HG02970 (cell line): Measurements from ENCODE around the gene COL6A2.
"Not testable (repeated sequence)": the region's sequence is repeated elsewhere in the genome, so short reads cannot be mapped to it uniquely, and the experiment has no call there.

Experiments
- ATAC-seq: cut with Tn5 transposase; IDR thresholded peaks from one replicate; pipeline ENCODE4 v1.9.1; 2021; ENCODE audit warnings: mild to moderate bottlenecking, moderate library complexity, moderate number of reproducible peaks; ENCODE audit not compliant: unreplicated experiment, low FRiP score

The COL6A2 gene

DNA sequence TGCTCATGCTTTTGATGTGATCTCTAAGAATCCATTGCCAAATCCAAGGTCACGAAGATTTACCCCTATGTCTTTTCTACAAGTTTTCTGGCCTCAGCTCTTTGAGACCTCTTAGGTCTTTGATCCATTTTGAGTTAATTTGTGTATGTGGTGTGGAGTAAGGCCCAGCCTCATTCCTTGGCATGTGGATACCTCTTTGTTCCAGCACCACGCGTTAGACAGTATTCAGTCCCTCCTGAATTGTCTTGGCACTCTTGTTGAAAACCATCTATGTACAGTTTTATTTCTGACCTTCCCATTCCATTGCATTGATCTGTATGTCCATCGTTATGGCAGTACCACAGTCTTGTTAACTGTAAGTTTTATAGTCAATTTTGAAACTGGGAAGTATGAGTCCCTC lies 65.5 kb downstream of the COL6A2 start:
- ATAC-seq = no peak

DNA sequence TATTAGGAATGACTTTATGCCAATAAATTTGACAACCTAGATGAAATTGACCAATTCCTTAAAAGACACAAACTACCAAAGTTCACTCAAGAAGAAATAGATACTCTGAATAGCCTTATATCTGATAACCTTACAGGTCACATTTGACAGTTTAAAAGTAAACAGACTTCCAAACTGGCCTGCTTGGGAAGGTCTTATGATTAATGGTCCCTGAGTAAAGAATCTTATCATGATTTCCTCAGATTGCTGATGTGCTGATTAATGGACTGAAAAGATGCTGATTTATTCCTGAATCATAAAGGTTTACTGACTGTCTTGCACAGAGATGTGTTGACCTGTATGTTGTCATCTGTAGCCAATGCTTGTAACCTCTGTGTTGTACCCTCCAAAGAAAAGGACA lies 67.2 kb downstream of the COL6A2 start:
- ATAC-seq = no peak

DNA sequence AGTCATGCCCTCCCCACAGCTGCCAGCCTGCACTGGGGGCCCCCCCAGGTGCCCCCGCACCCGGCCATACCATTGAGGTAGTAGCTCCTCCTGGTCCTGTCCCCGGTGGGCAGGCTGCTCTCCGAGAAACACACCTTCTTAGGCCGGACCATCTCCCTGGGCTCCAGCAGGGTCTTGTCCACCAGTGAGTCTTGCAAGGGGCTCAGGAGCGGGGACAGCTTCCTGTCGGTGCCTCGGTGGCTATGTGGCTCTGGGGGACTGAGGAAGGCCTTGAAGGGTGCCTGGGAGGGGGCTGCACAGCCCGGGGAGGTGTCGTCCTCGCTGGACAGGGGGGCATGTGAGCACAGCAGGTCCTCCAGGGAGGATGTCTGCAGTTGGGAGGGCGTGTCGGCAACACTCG lies 70.3 kb downstream of the COL6A2 start:
- ATAC-seq = no peak

DNA sequence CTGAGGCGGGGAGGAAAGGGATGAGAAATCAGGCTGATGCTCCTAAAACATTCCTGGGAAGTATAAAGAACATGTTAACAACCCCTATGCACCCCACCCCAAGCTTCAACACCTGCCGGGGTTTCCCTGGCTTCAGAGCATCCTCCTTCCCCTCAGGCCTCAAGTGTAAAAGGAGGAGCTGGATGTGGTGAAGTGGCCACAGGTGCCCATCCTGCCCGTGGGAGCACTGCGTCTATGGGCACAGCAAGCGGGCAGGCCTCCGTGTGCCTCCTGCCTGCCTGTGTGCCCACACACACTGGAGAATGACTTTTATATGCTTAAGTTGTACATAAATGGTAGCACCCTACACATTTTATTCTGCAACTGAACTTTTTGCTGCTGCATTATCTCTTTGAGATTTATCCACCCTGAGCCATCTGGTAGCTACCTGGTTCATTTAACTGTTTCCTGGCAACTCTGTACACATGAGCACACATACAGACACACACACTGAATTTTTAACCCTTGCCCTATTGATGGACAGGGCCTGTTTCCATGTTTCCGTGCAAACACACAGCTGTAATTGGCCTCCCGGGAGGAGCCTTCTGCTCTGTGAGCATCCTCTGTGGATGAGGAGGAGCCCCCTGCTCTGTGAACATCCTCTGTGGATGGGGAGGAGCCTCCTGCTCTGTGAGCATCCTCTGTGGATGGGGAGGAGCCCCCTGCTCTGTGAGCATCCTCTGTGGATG lies 70.9 kb downstream of the COL6A2 start:
- no peak for ATAC-seq

DNA sequence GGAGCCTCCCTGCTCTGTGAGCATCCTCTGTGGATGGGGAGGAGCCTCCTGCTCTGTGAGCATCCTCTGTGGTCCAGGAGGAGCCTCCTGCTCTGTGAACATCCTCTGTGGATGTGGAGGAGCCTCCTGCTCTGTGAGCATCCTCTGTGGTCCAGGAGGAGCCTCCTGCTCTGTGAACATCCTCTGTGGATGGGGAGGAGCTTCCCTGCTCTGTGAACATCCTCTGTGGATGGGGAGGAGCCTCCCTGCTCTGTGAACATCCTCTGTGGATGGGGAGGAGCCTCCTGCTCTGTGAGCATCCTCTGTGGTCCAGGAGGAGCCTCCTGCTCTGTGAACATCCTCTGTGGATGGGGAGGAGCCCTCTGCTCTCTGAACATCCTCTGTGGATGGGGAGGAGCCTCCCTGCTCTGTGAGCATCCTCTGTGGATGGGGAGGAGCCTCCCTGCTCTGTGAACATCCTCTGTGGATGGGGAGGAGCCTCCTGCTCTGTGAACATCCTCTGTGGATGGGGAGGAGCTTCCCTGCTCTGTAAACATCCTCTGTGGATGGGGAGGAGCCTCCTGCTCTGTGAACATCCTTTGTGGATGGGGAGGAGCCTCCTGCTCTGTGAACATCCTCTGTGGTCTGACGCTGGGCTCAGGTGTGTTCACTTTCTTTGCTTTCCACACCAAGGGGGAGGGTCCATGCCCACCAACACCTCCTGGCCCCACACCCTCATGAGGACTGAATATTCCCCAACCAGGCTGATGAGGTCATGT lies 72.7 kb downstream of the COL6A2 start:
- not testable (repeated sequence) for ATAC-seq

DNA sequence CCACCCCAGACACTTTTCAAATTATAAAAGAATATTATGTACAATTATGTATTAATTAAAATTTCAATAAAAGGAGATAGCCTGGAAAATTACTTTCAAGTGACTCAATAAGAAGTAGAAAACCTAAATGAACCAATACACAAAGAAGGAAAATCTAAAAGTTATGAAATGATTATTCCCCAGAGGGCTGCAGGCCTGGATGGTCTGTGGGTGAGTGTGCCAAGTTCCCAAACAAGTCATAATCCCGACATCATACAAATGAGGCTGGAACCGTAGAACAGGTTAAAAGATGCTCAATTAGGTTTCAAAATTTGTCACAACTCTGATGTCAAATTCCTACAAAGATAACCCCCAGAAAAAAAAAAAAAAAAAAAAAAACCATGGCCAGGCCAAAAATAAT lies 73.7 kb downstream of the COL6A2 start:
- ATAC-seq = no peak

DNA sequence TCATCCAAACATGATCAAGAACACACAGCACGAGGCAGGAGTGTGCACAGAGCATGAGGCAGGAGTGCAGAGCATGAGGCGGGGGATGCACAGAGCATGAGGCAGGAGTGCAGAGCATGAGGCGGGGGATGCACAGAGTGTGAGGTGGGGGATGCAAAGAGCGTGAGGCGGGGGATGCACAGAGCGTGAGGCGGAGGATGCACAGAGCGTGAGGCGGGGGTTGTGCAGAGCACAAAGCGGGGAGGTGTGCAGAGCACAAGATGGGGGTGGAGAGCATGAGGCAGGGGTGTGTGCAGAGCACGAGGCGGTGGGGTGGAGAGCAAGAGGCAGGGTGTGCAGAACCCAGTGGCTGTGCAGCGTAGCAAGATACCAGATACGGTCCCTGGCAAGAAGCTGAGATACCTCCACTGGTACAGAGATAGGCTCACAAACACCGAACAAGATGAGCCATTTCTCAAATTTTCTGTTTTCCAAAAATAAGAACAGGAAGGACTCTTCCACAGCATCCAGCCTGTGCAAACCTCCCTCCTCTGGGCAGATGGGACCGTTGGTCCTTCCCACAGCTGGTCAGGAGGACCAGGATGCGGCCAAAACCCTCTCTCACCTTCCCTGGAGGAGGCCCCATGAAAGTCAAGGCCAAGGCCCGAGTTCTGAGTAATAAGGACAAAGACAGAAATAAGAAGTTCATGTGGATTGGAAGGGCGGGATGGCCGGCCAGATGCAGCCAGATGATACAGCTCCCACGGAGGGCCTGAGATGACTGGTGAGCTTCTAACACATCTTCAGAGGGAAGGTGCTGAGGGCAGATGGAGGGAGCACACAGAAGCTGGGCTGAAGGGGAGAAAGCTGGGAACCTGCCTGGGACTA lies 74.3 kb downstream of the COL6A2 start:
- no peak for ATAC-seq

DNA sequence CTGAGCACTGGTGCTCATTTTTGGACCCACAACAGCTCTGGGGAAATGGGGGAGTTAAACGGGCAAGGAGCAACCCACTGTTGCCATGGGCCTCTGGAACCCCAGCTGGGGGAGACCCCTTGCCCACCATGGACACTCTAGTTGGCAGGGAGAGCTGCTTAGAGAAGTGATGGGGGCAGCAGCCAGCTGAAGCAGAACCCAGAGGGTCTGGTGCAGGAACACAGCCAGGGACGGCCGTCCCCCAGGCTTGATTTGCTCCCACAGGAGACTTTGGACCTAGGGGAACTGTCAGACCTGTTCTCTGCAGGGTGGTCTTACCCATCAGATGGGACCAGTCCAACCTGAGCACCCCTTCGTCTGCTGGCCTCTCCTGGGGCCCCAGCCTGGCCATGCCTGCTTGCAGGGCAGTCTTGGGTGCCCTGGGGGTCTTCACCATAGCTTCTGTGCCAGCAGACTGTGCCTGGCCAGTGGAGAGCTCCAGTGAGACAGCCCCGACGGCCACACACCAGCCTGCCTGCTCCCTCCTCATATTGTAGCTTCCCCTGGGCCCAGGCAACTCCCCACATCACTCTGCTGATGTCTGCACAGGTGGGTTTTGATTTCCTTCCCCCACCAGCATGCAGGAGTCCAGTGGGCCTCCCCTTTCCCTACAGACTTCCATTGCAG lies 75.1 kb downstream of the COL6A2 start:
- no peak for ATAC-seq

DNA sequence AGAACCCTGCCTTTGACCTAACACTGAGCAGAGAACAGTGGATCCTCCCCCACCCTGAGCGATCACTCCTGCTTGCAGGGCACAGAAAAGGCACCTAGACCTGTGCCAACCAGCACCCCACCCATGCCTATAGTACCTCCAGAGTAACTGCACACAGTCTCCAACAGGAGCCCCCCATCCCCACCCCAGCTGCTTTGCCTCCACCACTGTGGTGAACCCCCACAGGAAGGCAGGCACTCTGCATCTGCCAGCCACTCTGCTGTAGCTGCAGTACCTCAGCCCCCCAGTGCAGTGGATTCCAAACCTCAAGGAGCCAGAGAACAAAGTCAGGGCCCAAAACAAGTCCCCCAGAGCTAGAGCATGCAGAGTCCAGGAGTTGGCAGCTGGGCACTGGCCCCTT lies 75.7 kb downstream of the COL6A2 start:
- ATAC-seq = no peak

DNA sequence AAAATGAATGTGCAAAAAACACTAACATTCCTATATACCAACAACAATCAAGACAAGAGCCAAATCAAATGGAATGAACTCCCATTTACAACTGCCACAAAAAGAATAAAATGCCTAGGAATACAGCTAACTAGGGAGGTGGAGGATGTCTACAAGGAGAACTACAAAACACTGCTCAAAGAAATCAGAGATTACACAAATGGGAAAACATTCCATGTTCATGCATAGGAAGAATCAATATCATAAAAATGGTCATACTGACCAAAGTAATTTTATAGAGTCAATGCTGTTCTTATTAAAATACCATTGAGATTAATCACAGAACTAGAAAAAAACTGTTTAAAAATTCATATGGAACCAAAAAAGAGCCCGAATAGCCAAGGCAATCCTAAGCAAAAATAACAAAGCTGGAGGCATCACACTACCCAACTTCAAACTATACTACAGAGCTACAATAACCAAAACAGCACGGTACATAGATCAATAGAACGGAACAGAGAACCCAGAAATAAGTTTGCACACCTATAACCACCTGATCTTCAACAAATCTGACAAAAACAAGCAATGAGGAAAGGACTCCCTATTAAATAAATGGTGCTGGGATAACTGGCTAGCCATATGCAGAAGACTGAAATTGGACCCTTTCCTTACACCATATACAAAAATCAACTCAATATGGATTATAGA lies 78.7 kb downstream of the COL6A2 start:
- ATAC-seq = not testable (repeated sequence)

DNA sequence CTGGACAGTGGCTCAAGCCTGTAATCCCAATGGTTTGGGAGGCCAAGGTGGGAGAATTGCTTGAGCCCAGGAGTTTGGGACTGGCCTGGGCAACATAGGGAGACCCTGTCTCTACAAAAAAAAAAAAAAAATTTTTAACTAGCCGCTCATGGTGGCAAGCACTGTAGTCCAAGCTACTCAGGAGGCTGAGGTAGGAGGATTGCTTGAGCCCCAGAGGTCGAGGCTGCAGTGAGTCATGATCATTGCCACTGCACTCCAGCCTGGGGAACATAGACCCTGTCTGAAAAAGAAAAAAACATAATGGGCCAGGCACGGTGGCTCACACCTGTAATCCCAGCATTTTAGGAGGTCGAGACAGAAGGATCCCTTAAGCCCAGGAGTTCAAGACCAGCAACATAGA lies 81.0 kb downstream of the COL6A2 start:
- ATAC-seq = no peak
